GM19238 (cell line): ENCODE results near the gene GNPTAB.

Experiments used
- DNase-seq: peaks from one replicate; pipeline ENCODE4 v3.0.0; 2011; ENCODE audit warnings: low spot score; ENCODE audit not compliant: insufficient read length

The GNPTAB gene

GRCh38 chr12:101806265-101806664 is 24.5 kb downstream of the GNPTAB start:
- no peak for DNase-seq

- DNase-seq, result no peak
Measured at GRCh38 chr12:101804409-101804808, 26.4 kb downstream of the GNPTAB start.

- no peak for DNase-seq
Measured at GRCh38 chr12:101803978-101804377, 26.8 kb downstream of the GNPTAB start.

GRCh38 chr12:101802486-101802885 is 28.3 kb downstream of the GNPTAB start:
- DNase-seq, result no peak

GRCh38 chr12:101799774-101800173 is 31.0 kb downstream of the GNPTAB start:
- no peak for DNase-seq

GRCh38 chr12:101795786-101796185 is 35.0 kb downstream of the GNPTAB start:
- no peak for DNase-seq

- DNase-seq, result no peak
Measured at GRCh38 chr12:101795013-101795412, 35.7 kb downstream of the GNPTAB start.

GRCh38 chr12:101794574-101794973 is 36.2 kb downstream of the GNPTAB start:
- DNase-seq, result no peak

- DNase-seq, result no peak
Measured at GRCh38 chr12:101793401-101793800, 37.4 kb downstream of the GNPTAB start.

- no peak for DNase-seq
Measured at GRCh38 chr12:101792046-101792931, 38.5 kb downstream of the GNPTAB start.

- no peak for DNase-seq
Measured at GRCh38 chr12:101789171-101789570, 41.6 kb downstream of the GNPTAB start.

GRCh38 chr12:101785671-101786070 is 45.1 kb downstream of the GNPTAB start:
- DNase-seq, result no peak

- no peak for DNase-seq
Measured at GRCh38 chr12:101784376-101784775, 46.4 kb downstream of the GNPTAB start.

- DNase-seq, result no peak
Measured at GRCh38 chr12:101783838-101784237, 46.9 kb downstream of the GNPTAB start.

- no peak for DNase-seq
Measured at GRCh38 chr12:101783150-101783549, 47.6 kb downstream of the GNPTAB start.

GRCh38 chr12:101782273-101782731 is 48.5 kb downstream of the GNPTAB start:
- DNase-seq, result no peak

GRCh38 chr12:101781834-101782233 is 48.9 kb downstream of the GNPTAB start:
- DNase-seq, result no peak

- DNase-seq, result no peak
Measured at GRCh38 chr12:101780599-101780998, 50.2 kb downstream of the GNPTAB start.

GRCh38 chr12:101779626-101780025 is 51.1 kb downstream of the GNPTAB start:
- DNase-seq, result no peak

- DNase-seq, result no peak
Measured at GRCh38 chr12:101779200-101779599, 51.6 kb downstream of the GNPTAB start.

- DNase-seq, result no peak
Measured at GRCh38 chr12:101777978-101778377, 52.8 kb downstream of the GNPTAB start.

- no peak for DNase-seq
Measured at GRCh38 chr12:101777485-101777884, 53.3 kb downstream of the GNPTAB start.

- no peak for DNase-seq
Measured at GRCh38 chr12:101775816-101776215, 54.9 kb downstream of the GNPTAB start.
